ENCODE data around the gene HERPUD2. TPM values are rescaled to one million over a fixed set of nuclear protein-coding genes. Genes with fewer than 3 reads are reported as not detected.

HERPUD2 gene
- total and polyA plus RNA-seq, 2 of the 8 experiments (the other 6 are each of a cell fraction or from before 2014, with no cell fraction given): 18.3 to 27.3 TPM

DNA sequence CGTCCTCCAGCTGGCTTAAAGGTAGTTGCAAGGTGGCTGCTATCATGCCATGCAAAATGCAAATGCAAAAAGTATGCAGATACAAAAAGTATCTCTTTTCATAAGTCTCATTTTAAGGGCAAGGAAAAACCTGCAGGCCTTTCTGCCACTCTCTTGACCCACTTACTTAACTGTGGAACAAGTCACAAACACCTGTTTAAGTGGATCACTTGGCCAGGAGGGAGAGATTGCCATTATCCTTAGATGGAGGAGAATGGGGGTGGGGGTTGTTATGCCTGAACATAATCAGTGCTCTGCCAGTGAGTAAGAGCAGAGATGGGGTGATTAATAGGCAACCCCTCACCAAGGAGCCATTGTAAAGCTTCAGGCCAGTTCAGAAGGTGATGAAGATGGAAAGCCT lies 25.1 kb upstream of the HERPUD2 start:
- Histone ChIP-seq H3K9ac (replicated peaks in 1 of 4; ENCODE audit: extremely low read depth in 1 of 4, low read depth in 3 of 4, low read length in 3 of 4) (no peak overlapping the region), H3K14ac (ENCODE audit: insufficient read length) (no peak overlapping the region), H3K9me3 (ENCODE audit: insufficient read depth in 2 of 2, low read depth in 1 of 2, low read length in 1 of 2) (no peaks in the 10 kb centered on the region), H4K91ac (replicated peaks; ENCODE audit: insufficient read length, low read length) (no peak overlapping the region), H2AFZ (ENCODE audit: low read length) (0 out of 2 replicates have a peak overlapping the region, but pooled peaks have one; percentile 70), H3K4me1 (replicated peaks in 1 of 4; ENCODE audit: control insufficient read depth in 3 of 4, insufficient read depth in 4 of 4, low read length in 3 of 4) (peaks cover 0 to under 1% (median 0%) of the 10 kb centered on the region in 4 experiments; a peak in 1 of 7 replicates), H3K4me2 (ENCODE audit: insufficient read depth in 1 of 2, low read depth in 2 of 2, low read length in 2 of 2) (no peak overlapping the region), H2BK12ac (ENCODE audit: low read depth, low read length) (no peak overlapping the region), H3K18ac (ENCODE audit: extremely low read depth, low read length) (no peak overlapping the region), H3K36me3 (ENCODE audit: control insufficient read depth in 2 of 4, insufficient read depth in 4 of 4, low read length in 3 of 4) (no peaks in the 10 kb centered on the region), H2BK15ac (ENCODE audit: low read length) (no peak overlapping the region), H4K8ac (ENCODE audit: extremely low read depth, insufficient read depth, low read length) (no peak overlapping the region), H3K23me2 (ENCODE audit: low read depth, low read length) (no peaks in the 10 kb centered on the region), H3K79me1 (ENCODE audit: low read depth, low read length) (no peaks in the 10 kb centered on the region), H3K4me3 (ENCODE audit: extremely low read depth in 1 of 4, insufficient read depth in 2 of 4, low read depth in 3 of 4, low read length in 4 of 4) (no peak overlapping the region), H3K79me2 (ENCODE audit: control insufficient read depth in 1 of 2, insufficient read depth in 2 of 2, low read length in 2 of 2) (no peaks in the 10 kb centered on the region), H2BK5ac (ENCODE audit: low read depth, low read length) (no peak overlapping the region), H3K27ac (ENCODE audit: low read depth, low read length) (no peak overlapping the region), H4K5ac (ENCODE audit: insufficient read length, low read depth, low read length) (no peak overlapping the region), H3K4ac (replicated peaks; ENCODE audit: insufficient read length, low read depth, low read length) (no peak overlapping the region), H2BK20ac (ENCODE audit: low read length) (no peak overlapping the region), H2AK5ac (ENCODE audit: low read depth, low read length) (no peak overlapping the region), H3K27me3 (replicated peaks in 1 of 4; ENCODE audit: control insufficient read depth in 3 of 4, extremely low read depth in 1 of 4, insufficient read depth in 3 of 4, low read length in 3 of 4) (no peaks in the 10 kb centered on the region), H3K23ac (ENCODE audit: insufficient read length) (no peak overlapping the region), H2BK120ac (replicated peaks; ENCODE audit: low read depth, low read length) (no peak overlapping the region), H4K20me1 (replicated peaks in 1 of 2; ENCODE audit: control insufficient read depth in 1 of 2, insufficient read depth in 2 of 2, low read length in 2 of 2) (no peaks in the 10 kb centered on the region), H3K56ac (replicated peaks; ENCODE audit: insufficient read length, low read depth, low read length) (no peak overlapping the region)
- ChIA-PET CTCF (ENCODE audit: partially characterized antibody) (interaction anchor here (1.1 to 2.4 kb wide), 2 partner anchors 10 to 53 kb away, joined by 4 to 10 read pairs; no protein-coding TSS in a partner anchor), POLR2A (ENCODE audit: partially characterized antibody) (no interaction called here)
- TF ChIP-seq PHF8 (conservative IDR thresholded peaks at IDR 0.05; ENCODE audit: low read depth, low read length) (no peak), CHD1 (IDR thresholded peaks at IDR 0.05; ENCODE audit: low read depth, low read length) (no peak), SUZ12 (IDR thresholded peaks at IDR 0.05; ENCODE audit: low read length) (no peak), ASH2L (IDR thresholded peaks at IDR 0.05; ENCODE audit: low read length) (no peak)
- no peak for DNase-seq (ENCODE audit: low read depth in 1 of 2, low spot score in 2 of 2)
- FAIRE-seq: no peak
- WGBS, 2 experiments (ENCODE audit: extremely low coverage in 1 of 2, insufficient coverage in 1 of 2, insufficient read length in 1 of 2, insufficient replicate concordance in 2 of 2, low coverage in 1 of 2, low lambda C conversion rate in 2 of 2, missing lambda C conversion rate in 1 of 2): 83% methylated on average over 1 of the region's 1 CpG; no CpG with 5 or more reads in 1 of the 2 experiments

Data from H1 (cell line).